Renal cortical epithelial cell (primary cell): ENCODE results near the gene SLC2A10. TPM values are rescaled to one million over a fixed set of nuclear protein-coding genes. Genes with fewer than 3 reads are reported as not detected.
"Not testable (repeated sequence)": the region's sequence is repeated elsewhere in the genome, so short reads cannot be mapped to it uniquely, and the experiment has no call there.

Experiments
- DNase-seq: peaks from one replicate; pipeline ENCODE4 v3.0.0-alpha.2; 2011; ENCODE audit warnings: low read depth
- total RNA-seq: library from RNA; depleted of rRNA; stranded (reverse); fragments of >200 nt; gene quantifications from 2 replicates; pipeline ENCODE4 v1.2.3, GENCODE V29; 2014

SLC2A10 gene
- 8.0 and 13.9 TPM in 2 replicates for total RNA-seq

- no peak for DNase-seq
Observed at GRCh38 chr20:46709459-46710152, at the start of gene SLC2A10. SLC2A10 (plus strand) TSS chr20:46709649; CDS start chr20:46709737, 88 bp downstream.

GRCh38 chr20:46660487-46660886 is 49.0 kb upstream of the SLC2A10 start:
- no peak for DNase-seq

- DNase-seq: no peak
Observed at GRCh38 chr20:46661659-46662058, 47.8 kb upstream of the SLC2A10 start.

- no peak for DNase-seq
Observed at GRCh38 chr20:46663531-46663930, 45.9 kb upstream of the SLC2A10 start.

- no peak for DNase-seq
Observed at GRCh38 chr20:46665602-46666001, 43.8 kb upstream of the SLC2A10 start.

- no peak for DNase-seq
Observed at GRCh38 chr20:46666306-46666705, 43.1 kb upstream of the SLC2A10 start.

- no peak for DNase-seq
Observed at GRCh38 chr20:46666818-46667515, 42.5 kb upstream of the SLC2A10 start.

- DNase-seq: no peak
Observed at GRCh38 chr20:46670228-46670584, 39.2 kb upstream of the SLC2A10 start.

GRCh38 chr20:46670585-46671584 is 38.6 kb upstream of the SLC2A10 start:
- no peak for DNase-seq

- DNase-seq: no peak
Observed at GRCh38 chr20:46671866-46672542, 37.4 kb upstream of the SLC2A10 start.

GRCh38 chr20:46672543-46673148 is 36.8 kb upstream of the SLC2A10 start:
- no peak for DNase-seq

- no peak for DNase-seq
Observed at GRCh38 chr20:46673394-46674252, 35.8 kb upstream of the SLC2A10 start.

GRCh38 chr20:46674253-46675083 is 35.0 kb upstream of the SLC2A10 start:
- DNase-seq: no peak

- DNase-seq: not testable (repeated sequence)
Observed at GRCh38 chr20:46676649-46677316, 32.7 kb upstream of the SLC2A10 start.

GRCh38 chr20:46677608-46678007 is 31.8 kb upstream of the SLC2A10 start:
- no peak for DNase-seq

- no peak for DNase-seq
Observed at GRCh38 chr20:46678516-46678915, 30.9 kb upstream of the SLC2A10 start.

GRCh38 chr20:46680684-46681031 is 28.8 kb upstream of the SLC2A10 start:
- DNase-seq: no peak

- DNase-seq: peak; percentile 50
Observed at GRCh38 chr20:46681032-46681854, 28.2 kb upstream of the SLC2A10 start.
